ENCODE results near the gene FAM193B.
"Not testable (repeated sequence)": the region's sequence is repeated elsewhere in the genome, so short reads cannot be mapped to it uniquely, and the experiment has no call there.

FAM193B gene

DNA sequence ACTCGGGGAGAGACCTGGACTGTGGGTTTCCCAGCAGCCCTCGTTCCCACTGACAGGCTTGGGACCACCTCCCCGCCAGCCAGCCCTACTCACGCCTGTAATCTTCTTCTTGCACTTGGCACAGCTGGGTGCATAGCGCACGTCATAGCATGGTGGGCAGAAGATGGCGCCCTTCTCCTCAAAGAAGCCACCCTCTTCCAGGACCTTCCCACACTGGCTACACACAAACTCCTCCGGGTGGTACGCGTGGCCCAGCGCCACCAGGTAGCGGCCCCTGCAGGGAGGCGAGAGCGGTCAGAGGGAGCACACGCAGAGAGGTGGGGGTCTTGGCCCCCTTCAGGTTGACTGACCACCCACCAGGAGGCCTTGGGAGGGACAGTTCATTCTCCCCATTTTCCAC, 66.4 kb downstream of the FAM193B start:
- no peak for DNase-seq (ENCODE audit: low read depth in 2 of 3, low spot score in 1 of 3)

DNA sequence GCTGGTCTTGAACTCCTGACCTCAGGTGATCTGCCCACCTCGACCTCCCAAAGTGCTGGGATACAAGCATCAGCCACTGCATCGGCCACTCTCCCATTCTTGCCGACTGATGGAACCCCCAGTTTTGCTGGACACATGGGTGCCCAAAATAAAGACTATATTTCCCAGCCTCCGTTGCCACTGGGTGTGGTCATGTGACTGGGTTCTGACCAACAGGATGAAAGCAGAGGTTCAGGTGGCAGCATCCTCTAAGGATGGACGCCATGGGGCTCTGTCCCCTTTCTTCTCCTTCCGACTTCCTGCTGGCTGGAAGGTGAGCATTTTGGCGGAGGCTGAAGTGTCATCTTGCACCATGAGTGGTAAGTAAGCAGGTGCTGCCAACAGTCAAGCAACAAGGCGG, 67.2 kb downstream of the FAM193B start:
- DNase-seq (ENCODE audit: low read depth in 2 of 3, low spot score in 1 of 3), result no peak

DNA sequence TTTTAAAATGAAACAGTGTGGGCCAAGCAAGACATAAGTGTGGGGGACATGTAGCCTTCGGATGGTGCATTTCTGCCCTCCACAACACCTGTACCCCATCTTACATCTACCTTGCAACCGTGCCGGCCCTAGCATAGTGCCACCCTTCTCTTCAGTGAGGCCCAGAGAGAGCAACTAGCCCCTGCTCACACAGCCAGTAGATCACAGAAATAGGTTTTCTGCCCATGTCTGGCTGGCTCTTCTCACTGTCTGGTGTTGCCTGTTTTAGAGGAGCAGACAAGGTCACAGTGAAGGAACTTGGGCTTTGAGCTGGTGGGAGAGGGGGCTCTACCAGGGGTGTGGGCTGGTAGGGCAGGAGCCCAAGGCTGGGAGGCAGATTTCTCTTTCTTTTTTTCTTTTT, 68.1 kb downstream of the FAM193B start:
- no peak for DNase-seq (ENCODE audit: low read depth in 2 of 3, low spot score in 1 of 3)

DNA sequence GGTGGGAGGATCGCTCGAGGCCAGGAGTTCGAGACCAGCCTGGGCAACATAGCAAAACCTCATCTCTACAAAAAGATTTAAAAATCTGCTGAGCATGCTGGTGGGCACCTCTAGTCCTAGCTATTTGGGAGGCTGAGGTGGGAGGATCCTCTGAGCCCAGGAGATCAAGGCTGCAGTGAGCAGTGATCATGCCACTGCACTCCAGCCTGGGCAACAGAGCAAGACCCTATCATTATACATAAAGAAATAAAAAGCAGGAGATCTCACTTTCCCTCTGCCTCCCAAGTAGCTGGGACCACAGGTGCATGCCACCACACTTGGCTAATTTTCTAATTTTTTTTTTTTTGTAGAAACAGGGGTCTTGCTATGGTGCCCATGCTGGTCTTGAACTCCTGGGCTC, 68.6 kb downstream of the FAM193B start:
- not testable (repeated sequence) for DNase-seq (ENCODE audit: low read depth in 2 of 3, low spot score in 1 of 3)

DNA sequence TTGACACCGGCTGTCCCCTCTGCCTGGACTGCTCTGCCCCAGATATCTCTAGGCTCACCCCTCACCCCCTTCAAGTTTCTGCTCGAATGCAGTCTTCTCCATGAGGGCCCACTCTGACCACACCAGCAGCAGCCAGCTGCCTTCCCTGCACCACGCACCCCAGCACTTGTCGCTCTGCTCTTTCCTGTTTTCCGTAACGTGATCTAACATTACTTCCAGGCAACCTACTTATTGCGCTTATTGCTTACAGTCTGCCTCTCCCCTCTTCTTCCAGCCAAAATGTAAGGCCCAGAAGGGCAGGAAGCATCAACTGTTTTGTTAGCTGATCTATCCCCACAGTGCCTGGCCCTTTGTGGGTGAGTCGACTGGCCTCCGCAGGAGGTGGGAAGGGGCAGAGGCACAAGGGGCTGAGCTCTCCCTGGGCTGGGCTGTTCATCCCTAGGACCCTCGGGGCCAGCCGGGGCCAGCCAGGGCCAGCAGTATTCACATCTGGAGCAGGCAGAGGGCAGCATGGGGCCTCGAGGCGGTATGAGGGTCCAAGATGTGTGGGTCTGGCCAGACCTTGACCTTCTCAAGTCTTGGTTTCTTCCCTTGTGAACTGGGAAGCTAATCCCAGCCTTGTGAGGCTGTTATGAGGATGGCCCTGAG, 69.3 kb downstream of the FAM193B start:
- DNase-seq (ENCODE audit: low read depth in 2 of 3, low spot score in 1 of 3), result no peak

DNA sequence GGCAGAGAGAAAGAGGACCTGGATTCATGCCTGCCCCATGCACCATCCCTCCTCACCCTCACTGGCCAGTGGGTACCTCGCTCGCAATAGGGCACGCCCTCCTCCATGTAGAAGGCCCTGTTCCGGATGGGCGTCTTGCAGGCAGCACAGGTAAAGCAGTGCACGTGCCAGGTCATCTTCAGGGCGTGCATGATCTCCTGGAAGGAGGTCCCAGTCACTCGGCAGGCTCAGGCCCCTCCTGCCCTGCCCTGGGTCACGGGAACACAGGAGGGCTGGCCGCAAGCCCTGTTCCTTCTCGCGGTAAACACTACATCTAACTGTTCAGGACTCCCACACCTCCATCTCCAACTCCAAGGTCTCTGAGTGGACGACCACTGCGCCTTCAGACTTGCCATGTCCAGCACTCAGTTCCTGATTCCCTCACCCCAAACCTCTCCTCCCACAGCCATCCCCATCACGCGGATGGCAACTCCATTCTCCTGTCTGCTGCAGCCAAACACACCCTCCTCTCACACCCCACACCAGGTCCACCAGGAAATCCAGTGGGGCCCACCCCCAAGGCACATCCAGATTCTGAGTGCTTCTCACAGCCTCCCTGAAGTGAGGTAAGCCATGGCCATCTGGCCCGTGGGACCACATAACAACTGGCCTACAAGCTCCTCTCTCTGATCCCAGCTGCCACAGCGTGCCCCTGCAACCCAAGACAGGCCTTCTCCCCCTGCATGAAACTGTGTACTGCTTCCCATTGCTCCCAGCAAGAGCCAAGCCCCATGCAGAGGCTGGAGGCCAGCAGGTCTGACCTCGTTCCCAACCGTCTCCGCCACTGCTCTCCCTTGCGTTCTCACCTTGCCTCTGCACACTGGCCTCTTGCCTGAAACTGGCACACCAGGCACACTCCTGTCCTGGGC, 70.1 kb downstream of the FAM193B start:
- DNase-seq (ENCODE audit: low read depth in 2 of 3, low spot score in 1 of 3), result no peak

DNA sequence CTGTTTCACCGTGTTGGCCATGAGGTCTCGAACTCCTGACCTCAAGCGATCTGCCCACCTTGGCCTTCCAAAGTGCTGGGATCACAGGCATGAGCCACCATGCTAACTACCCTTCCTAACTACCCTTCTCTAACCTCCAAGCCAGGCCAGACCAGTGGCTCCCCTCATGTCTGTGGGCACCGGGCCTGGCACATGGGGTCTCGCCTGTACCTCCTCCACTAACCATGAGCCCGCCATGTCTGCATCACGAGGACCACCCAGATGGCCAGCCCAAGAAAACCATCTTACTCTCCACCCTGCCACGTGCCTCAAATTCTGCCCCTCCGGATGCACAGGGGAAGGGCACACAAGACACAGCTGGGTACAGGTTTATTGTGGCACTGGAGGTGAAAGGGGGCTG, 71.3 kb downstream of the FAM193B start:
- DNase-seq (ENCODE audit: low read depth in 2 of 3, low spot score in 1 of 3), result no peak

DNA sequence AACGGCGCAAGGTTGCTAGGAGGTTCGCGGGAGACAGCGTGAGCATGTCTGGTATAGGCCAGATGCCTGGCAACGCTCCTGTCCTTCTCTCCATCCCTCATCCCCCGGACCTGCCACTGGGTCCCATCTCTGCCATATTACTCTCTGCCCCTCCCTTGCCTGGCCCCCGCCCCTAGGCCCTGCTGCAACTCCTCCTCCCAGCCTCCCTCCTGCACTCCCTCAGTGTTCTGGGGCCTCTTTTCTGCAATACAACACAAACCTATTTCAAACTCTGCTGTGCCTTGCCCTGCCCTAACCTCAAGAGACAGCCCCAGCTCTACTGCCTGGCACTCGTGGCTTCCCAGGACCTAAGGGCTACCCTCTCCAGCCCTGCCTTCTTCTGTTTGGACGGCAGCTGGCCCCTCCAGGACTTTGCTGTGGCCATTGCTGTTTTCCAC, 72.0 kb downstream of the FAM193B start:
- no peak for DNase-seq (ENCODE audit: low read depth in 2 of 3, low spot score in 1 of 3)

DNA sequence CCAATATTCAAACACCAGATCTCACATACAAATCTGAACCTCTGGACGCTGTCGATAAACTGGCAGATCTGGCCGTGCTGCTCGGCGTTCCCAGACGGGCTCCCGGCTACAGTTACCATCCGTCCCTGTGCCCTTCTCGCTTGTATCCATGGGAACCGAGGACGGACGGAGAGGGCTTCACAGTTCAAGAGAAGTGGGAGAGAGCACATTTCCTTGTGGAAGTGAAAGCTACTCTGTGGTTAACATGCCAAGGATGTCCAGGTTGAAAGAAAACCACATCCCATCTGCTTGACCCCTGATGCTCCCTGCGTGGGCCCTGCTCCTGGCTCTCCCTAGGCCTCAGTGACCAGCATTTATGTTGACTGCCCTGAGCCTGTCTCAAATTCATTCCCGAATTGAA, 74.6 kb downstream of the FAM193B start:
- DNase-seq (ENCODE audit: low read depth in 2 of 3, low spot score in 1 of 3), result no peak

DNA sequence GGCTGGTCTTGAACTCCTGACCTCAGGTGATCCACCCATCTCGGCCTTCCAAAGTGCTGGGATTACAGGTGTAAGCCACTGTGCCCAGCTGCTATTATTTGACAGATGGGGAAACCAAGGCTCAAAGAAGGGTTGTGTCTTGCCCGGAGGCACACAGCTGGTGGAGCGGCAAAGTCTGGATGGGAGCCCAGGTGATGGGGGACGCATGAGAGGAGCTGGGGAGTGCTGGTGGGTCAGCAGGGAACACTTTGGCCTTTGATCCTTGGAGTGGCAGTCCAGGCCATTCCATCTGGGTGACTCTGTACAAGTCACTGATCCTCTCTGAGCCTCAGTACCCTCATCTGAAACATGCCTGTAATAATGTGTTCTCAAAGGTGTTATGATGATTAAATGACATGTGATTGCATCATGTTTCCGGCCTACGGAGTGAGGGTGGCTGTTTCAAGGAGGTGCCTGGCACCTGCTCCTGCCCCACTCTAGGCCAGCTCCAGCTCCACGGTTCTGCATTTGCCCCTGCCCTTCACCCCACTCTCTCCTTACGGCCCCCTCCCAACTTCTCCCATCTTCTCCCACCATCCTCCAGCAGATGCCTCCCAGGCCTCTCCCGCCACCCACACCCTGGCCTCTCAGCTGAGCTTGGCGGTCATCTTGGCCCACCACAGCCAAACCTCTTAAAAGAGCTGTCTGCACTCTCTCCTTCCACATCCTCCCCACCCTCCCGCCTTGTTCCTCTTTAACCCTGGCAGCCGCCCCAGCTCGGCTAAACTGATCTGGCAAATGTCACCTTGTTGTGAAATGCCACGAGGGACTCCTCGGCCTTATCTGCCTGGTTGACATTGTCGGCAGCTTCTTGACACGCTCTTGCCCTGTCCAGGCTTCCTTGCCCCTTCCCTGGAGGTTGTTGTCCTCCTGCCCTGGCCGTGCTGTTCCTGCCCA, 75.4 kb downstream of the FAM193B start:
- no peak for DNase-seq (ENCODE audit: low read depth in 2 of 3, low spot score in 1 of 3)

DNA sequence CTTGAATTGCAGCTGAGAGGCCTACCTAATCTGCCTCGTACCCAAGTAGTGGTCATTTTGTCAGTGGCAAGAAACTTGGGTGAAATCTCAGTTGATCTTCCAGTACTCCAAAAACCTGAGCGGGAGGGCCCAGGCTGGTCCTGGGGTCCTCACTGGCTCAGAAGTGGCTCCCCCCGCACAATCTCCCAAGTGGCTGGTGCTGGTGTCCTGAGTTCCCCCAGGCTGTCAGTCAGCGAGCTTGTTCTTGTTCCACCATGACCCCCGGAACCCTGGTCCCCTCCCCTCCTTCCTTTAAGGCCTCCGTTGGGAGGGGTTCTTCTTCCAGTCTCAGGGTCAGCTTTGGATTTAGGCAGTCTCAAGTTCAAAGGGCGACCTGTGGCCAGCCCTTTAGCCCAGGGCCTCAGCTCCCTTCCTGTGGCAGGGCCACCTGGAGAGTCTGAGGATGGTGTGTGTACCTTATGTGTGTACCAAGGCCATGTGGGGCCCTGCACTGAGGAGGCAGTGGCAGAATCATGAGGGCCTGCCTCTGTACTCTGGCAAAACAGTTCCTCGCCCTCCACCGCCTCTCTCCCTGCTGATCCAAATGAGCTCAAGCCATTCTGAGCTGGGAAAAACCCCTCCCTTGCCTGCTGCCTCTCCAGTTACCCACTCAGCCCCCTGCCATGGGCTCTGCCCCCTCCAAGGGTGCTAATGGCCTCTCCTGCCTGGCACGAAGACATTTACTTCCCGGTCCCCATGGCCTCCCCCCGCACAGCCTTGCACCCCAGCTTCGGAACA, 76.5 kb downstream of the FAM193B start:
- DNase-seq (ENCODE audit: low read depth in 2 of 3, low spot score in 1 of 3), result no peak

DNA sequence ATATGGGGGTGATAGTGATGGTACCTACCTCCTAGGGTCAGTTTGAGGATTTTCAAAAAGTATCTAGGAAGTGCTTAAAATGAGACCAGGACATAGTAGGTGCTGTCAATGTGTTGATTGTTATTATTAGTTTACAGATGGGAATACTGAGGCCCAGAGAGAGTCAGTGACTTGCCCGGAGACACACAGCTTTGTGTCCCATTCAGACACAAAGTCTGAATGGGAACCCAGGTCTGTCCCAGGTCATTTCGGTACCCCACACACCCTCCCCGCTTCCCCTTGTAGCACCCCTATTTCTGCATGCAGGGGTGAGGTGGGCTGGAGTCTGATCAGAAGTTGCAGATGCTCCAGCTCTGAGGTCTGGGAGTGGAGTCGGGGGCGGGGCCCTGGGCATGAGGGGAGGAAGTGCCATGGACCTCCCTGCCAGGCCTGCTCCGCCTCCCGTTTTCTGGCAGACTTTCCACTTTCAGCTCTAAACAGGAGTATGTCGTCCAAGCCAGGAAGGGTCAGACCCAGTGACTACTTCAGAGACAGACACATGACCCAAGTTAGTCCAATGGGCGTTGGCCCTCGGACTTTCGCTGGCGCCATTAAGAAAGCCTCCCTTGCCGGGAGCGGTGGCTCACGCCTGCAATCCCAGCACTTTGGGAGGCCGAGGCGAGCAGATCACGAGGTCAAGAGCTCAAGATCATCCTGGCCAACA, 77.7 kb downstream of the FAM193B start:
- DNase-seq (ENCODE audit: low read depth in 2 of 3, low spot score in 1 of 3), result no peak

DNA sequence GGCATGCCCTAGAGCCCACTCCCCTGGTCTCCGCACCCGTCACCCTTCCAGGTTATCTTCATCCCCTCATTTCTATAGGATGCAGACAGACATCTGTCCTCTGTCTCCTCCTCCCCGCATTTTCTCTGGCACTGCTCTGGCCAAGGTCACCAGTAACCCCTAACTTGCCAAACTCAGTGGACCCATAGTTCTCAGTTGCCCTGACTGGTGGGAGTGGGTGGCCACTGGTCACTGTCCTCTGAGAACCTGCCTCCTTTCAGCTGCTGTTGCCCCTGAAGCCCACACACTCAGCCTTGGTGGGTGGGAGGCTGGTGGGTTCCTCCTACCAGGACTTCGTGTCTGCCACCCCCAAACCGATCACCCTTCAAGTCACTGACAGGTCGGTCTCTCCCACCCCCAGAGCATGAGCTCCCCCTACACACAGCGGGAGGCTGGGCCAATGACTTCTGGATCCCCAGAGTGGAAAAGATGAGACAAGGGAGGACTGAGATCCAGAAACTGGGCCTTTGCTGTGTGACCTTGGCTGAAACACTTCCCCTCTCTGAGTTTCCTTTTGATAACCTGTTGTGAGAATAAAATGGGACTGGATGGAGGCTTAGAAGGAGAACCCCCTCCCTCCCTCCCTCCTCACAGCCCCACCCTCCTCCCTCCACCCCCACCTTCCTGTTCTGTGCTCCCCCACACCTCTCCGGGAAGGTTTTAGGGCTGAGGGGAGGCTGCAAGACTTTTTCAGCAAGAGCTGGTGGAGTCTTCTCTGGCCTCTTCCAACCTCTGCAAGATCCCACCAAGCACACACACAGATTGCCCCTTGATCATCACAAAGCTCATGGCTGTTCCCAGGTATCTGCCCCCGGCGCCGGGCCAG, 78.6 kb downstream of the FAM193B start:
- DNase-seq (ENCODE audit: low read depth in 2 of 3, low spot score in 1 of 3), result no peak

DNA sequence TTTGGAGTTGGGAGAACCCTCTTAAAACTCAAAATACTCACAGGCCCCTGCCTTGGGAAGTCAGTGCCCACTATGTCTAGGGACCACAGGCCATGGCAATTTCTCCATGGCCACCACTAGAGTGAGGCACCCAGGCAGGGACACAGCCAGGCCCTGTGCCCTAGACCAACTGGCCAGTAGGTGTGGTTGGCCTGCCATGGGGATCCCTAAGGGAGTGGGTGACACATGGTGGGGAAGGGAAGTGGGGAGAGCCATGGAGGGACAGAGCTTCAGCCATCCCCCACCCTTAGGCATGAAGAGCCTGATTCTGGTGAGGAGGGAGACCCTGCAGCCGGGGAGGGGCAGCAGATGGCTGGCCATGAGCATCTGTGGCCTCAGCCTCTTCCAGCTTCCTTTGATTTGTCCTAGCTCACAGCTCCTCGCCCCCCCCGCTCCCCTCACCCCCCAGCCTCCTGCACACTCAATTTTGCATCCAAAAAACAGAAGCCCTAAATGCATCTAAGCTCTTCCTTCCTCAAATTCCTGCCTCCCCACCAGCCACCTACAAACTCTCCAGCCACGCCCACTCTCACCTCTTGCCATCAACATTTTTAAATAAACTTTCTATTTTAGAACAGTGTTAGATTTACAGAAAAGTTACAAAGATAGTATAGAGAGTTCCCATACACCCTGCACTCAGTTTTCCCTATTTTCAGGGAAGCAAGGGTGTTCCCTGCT, 79.4 kb downstream of the FAM193B start:
- DNase-seq (ENCODE audit: low read depth in 2 of 3, low spot score in 1 of 3), result no peak

DNA sequence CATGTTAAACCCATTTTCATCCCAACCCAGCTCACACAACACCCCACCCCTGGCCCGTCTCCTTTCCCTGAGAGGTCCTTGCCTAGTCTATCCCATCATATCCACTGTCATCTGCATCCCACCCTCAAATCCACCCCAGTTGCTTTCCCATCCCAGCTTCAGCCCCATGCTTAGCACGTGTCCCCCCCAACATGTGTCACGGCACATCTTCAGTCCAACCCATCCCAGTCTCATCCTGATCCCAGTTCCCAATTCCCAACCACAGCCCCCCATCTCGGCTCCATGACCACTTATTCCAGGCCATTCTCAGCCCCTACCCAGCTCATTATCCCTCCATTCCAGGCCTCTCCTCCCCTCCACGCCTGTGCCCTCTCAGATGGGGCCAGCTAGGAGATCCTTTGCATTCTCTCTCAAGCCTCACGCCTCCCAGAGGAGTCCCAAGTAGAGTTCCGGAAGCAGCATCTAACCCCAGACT, 80.3 kb downstream of the FAM193B start:
- no peak for DNase-seq (ENCODE audit: low read depth in 2 of 3, low spot score in 1 of 3)

DNA sequence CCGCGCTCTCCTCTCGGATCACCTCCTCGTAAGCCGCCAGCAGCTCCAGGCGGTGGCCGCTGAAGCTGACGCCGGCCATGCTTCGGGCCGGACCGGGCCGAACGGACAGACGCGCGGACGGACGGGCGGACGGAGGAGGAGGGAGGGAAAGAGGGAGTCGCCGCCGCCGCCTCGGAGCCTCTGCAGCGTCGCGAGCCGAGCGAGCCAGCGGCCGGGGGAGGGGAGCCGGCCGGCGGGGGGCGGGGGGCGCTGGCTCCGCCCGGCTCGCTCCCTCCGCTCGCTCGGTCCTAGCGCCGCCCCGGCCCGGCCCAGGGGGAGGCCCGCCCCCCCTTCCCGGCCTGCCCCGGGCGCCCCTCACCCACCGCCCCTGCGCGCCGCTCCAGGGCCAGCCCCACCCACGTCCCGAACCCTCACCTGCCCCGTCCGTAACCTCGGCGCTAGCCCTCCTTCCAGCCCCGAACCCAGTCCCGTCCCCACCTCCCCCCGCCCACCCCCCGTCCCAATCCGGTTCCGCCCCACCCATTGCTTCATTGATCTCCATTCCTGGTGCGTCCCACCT, 80.8 kb downstream of the FAM193B start, which contains the start of gene DBN1:
TSS of gene DBN1 (minus strand) at position 192 of the 559 bp plus-strand sequence. CDS start at position 79, 113 bp downstream.
- DNase-seq (ENCODE audit: low read depth in 2 of 3, low spot score in 1 of 3), result no peak

DNA sequence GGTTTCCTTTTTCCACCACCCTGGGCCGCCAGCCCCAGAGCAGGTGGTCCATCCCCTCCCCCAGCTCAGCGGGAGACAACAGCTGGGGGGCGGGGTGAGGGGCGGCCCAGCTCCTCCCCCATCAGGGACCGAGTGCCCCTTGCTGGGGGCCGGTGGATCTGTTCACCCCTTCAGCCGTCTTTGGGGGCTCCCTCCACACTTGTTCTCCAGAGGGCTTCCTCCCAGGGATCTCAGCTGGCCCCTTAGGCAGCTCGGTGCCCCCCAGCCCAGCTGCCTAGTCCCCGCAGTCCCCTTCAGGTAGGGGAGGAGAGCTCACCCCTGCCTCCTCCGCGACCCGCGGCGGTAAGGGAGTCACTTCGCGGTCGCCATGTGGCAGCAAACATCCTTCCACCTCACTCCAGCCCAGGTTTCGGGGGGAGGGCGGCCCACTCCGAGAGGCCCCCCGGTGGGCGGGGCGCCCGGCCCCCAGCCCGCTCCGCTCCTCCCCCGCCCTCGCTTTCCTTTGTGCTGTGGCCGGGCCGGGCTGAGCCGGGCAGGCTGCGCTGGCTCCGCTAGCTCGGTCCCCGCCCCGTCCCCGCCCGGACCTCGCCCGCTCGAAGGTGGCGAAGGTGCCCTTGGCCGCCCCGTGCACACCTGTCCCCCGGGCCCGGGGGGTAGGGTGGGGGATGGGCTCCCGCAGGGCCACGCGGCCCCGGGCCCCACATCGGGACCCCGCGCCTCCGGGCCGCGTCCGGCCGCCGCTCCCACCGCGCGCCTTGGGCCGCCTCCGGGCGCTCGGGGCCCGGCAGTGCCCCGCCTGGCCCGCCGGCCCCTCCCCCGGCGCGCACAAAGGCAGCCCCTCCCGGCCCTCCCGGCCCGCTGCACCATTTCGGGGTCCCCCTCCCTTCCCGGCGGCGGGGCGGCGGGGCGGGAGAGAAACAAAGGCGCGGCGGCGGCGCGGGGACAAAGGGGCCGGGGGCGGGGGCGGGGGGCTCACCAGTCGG, 81.6 kb downstream of the FAM193B start:
- peak in 1 of 3 donors; percentile 37 for DNase-seq (ENCODE audit: low read depth in 2 of 3, low spot score in 1 of 3)
